ENCODE results near the gene CGN.

GRCh38 chr1:151563376-151563775 is 52.2 kb downstream of the CGN start:
- no peak for TF ChIP-seq CTCF (IDR thresholded peaks at IDR 0.05)
- TF ChIP-seq ZFX (IDR thresholded peaks at IDR 0.05; ENCODE audit: borderline replicate concordance) = no peak
